HepG2 (cell line): Measurements from ENCODE around the gene CD36. TPM values are rescaled to one million over a fixed set of nuclear protein-coding genes. Genes with fewer than 3 reads are reported as not detected.

ENCODE experiments used
- JUN ChIP-seq: sonication (generic); formaldehyde crosslinking; IDR thresholded peaks from 2 replicates; pipeline ENCODE4 v1.4.0; 2020; ENCODE audit warnings: mild to moderate bottlenecking, missing genetic modification reagents
- KLF13 ChIP-seq: sonication (generic); formaldehyde crosslinking; IDR thresholded peaks from 2 replicates; pipeline ENCODE4 v1.4.0; 2020; ENCODE audit warnings: mild to moderate bottlenecking, missing genetic modification reagents
- MED8 ChIP-seq: sonication (generic); formaldehyde crosslinking; IDR thresholded peaks from 2 replicates; pipeline ENCODE4 v1.8.1; 2023; ENCODE audit warnings: mild to moderate bottlenecking, missing genetic modification reagents; ENCODE audit not compliant: insufficient replicate concordance
- NFATC3 ChIP-seq: sonication (generic); formaldehyde crosslinking; IDR thresholded peaks from 2 replicates; pipeline ENCODE4 v1.5.1; 2020; ENCODE audit warnings: mild to moderate bottlenecking, missing genetic modification reagents
- SKI ChIP-seq: fragments of 450-650 bp; IDR thresholded peaks from one replicate; pipeline ENCODE4 v1.6.1; 2018; ENCODE audit warnings: mild to moderate bottlenecking; ENCODE audit not compliant: partially characterized antibody
- ZNF101 ChIP-seq: sonication (generic); formaldehyde crosslinking; IDR thresholded peaks from 2 replicates; pipeline ENCODE4 v1.4.0; 2020; ENCODE audit warnings: mild to moderate bottlenecking, low read depth, missing genetic modification reagents, borderline replicate concordance
- polyA plus RNA-seq, 8 experiments: library from polyadenylated mRNA; depleted of rRNA in 3 of 8; stranded (reverse) in 7 of 8; unstranded in 1 of 8; fragments of >200 nt; fragmentation: Illumina TruSeq in 4 of 8; extraction: Trizol in 4 of 8; gene quantifications; 2 replicates each; pipeline versions ENCODE4 v1.2.1 to v1.2.3, GENCODE V29; 2011 to 2016; ENCODE audit warnings: low read depth in 4 of 8, missing spikeins in 1 of 8, mixed read lengths in 1 of 8; ENCODE audit not compliant: insufficient read depth in 1 of 8
- total RNA-seq, 5 experiments: library from RNA; depleted of rRNA; stranded (reverse); fragments of >200 nt; fragmentation: Illumina TruSeq; extraction: Trizol; gene quantifications; 2 replicates each; pipeline ENCODE4 v1.2.3, GENCODE V29; 2016; ENCODE audit warnings: low read depth in 1 of 5
- TF ChIP-seq, protein P1 (sequence below): sonication (generic); formaldehyde crosslinking; IDR thresholded peaks from 2 replicates; pipeline ENCODE4 v1.9.0; 2021; ENCODE audit warnings: missing genetic modification reagents, borderline replicate concordance
- TF ChIP-seq, protein P2 (sequence below): IDR thresholded peaks from 2 replicates; pipeline ENCODE4 v1.6.1; 2016; ENCODE audit warnings: low read depth, control low read depth
- TF ChIP-seq, protein P3 (sequence below): IDR thresholded peaks from 2 replicates; pipeline ENCODE4 v1.6.1; 2016; ENCODE audit warnings: mild to moderate bottlenecking
- TF ChIP-seq, protein P4 (sequence below): sonication (generic); formaldehyde crosslinking; IDR thresholded peaks from 2 replicates; pipeline ENCODE4 v1.4.0; 2020; ENCODE audit warnings: missing genetic modification reagents, borderline replicate concordance
- TF ChIP-seq, protein P5 (sequence below): sonication (generic); formaldehyde crosslinking; IDR thresholded peaks from 2 replicates; pipeline ENCODE4 v1.9.0; 2021; ENCODE audit warnings: missing genetic modification reagents, mild to moderate bottlenecking, borderline replicate concordance
- TF ChIP-seq, protein P6 (sequence below): sonication (generic); formaldehyde crosslinking; IDR thresholded peaks from 2 replicates; pipeline ENCODE4 v1.8.0; 2022; ENCODE audit warnings: mild to moderate bottlenecking, missing genetic modification reagents, borderline replicate concordance
- TF ChIP-seq, protein P7 (sequence below), 2 experiments: fragments of 450-650 bp in 1 of 2; sonication (generic) in 1 of 2; formaldehyde crosslinking; IDR thresholded peaks; 2 replicates each; pipeline versions ENCODE4 v1.5.0 to v1.8.0; 2020 to 2022; ENCODE audit warnings: mild to moderate bottlenecking in 1 of 2, missing genetic modification reagents in 1 of 2
- TF ChIP-seq, protein P8 (sequence below): sonication (generic); formaldehyde crosslinking; IDR thresholded peaks from 2 replicates; pipeline ENCODE4 v1.4.0; 2020; ENCODE audit warnings: missing genetic modification reagents

Gene CD36
- total and polyA plus RNA-seq, 2 of the 13 experiments (the other 11 are each of a cell fraction or from before 2014, with no cell fraction given) = 2.8 to 4.8 TPM

DNA sequence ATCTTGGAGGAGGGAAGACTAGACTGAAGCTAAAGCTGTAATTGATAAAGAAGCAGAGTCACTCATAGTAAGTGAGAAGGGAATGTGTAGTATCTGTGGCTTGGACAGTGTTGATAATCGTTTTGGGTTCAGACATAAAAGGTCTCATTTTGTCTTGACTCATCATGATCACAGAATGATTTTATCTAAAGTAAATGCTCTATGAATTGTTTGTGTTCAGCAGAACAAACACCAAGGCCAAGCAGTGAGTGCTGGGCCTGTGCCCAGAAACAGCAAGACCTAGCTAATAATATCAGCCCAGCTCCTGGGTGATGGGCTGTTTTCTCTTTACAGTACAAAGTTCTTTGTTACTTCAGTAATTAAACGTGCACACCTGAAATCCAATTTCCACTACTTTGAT lies 26.7 kb upstream of the CD36 start (continued):
- TF ChIP-seq, protein P1, sequence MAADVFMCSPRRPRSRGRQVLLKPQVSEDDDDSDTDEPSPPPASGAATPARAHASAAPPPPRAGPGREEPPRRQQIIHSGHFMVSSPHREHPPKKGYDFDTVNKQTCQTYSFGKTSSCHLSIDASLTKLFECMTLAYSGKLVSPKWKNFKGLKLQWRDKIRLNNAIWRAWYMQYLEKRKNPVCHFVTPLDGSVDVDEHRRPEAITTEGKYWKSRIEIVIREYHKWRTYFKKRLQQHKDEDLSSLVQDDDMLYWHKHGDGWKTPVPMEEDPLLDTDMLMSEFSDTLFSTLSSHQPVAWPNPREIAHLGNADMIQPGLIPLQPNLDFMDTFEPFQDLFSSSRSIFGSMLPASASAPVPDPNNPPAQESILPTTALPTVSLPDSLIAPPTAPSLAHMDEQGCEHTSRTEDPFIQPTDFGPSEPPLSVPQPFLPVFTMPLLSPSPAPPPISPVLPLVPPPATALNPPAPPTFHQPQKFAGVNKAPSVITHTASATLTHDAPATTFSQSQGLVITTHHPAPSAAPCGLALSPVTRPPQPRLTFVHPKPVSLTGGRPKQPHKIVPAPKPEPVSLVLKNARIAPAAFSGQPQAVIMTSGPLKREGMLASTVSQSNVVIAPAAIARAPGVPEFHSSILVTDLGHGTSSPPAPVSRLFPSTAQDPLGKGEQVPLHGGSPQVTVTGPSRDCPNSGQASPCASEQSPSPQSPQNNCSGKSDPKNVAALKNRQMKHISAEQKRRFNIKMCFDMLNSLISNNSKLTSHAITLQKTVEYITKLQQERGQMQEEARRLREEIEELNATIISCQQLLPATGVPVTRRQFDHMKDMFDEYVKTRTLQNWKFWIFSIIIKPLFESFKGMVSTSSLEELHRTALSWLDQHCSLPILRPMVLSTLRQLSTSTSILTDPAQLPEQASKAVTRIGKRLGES = no peak
- no peak for TF ChIP-seq MED8 (CRISPR knock-in tag)
- TF ChIP-seq, protein P2, sequence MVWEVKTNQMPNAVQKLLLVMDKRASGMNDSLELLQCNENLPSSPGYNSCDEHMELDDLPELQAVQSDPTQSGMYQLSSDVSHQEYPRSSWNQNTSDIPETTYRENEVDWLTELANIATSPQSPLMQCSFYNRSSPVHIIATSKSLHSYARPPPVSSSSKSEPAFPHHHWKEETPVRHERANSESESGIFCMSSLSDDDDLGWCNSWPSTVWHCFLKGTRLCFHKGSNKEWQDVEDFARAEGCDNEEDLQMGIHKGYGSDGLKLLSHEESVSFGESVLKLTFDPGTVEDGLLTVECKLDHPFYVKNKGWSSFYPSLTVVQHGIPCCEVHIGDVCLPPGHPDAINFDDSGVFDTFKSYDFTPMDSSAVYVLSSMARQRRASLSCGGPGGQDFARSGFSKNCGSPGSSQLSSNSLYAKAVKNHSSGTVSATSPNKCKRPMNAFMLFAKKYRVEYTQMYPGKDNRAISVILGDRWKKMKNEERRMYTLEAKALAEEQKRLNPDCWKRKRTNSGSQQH = no peak
- TF ChIP-seq, protein P3, sequence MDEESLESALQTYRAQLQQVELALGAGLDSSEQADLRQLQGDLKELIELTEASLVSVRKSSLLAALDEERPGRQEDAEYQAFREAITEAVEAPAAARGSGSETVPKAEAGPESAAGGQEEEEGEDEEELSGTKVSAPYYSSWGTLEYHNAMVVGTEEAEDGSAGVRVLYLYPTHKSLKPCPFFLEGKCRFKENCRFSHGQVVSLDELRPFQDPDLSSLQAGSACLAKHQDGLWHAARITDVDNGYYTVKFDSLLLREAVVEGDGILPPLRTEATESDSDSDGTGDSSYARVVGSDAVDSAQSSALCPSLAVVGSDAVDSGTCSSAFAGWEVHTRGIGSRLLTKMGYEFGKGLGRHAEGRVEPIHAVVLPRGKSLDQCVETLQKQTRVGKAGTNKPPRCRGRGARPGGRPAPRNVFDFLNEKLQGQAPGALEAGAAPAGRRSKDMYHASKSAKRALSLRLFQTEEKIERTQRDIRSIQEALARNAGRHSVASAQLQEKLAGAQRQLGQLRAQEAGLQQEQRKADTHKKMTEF (CRISPR knock-in tag) = peak; percentile 89
- TF ChIP-seq, protein P4, sequence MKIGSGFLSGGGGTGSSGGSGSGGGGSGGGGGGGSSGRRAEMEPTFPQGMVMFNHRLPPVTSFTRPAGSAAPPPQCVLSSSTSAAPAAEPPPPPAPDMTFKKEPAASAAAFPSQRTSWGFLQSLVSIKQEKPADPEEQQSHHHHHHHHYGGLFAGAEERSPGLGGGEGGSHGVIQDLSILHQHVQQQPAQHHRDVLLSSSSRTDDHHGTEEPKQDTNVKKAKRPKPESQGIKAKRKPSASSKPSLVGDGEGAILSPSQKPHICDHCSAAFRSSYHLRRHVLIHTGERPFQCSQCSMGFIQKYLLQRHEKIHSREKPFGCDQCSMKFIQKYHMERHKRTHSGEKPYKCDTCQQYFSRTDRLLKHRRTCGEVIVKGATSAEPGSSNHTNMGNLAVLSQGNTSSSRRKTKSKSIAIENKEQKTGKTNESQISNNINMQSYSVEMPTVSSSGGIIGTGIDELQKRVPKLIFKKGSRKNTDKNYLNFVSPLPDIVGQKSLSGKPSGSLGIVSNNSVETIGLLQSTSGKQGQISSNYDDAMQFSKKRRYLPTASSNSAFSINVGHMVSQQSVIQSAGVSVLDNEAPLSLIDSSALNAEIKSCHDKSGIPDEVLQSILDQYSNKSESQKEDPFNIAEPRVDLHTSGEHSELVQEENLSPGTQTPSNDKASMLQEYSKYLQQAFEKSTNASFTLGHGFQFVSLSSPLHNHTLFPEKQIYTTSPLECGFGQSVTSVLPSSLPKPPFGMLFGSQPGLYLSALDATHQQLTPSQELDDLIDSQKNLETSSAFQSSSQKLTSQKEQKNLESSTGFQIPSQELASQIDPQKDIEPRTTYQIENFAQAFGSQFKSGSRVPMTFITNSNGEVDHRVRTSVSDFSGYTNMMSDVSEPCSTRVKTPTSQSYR (CRISPR knock-in tag) = peak; percentile 18; the same call in 1 of the 2 replicates
- peak; percentile 48; the same call in 1 of the 2 replicates for TF ChIP-seq JUN (CRISPR knock-in tag)
- no peak for TF ChIP-seq ZNF101 (CRISPR knock-in tag)
- TF ChIP-seq, protein P5, sequence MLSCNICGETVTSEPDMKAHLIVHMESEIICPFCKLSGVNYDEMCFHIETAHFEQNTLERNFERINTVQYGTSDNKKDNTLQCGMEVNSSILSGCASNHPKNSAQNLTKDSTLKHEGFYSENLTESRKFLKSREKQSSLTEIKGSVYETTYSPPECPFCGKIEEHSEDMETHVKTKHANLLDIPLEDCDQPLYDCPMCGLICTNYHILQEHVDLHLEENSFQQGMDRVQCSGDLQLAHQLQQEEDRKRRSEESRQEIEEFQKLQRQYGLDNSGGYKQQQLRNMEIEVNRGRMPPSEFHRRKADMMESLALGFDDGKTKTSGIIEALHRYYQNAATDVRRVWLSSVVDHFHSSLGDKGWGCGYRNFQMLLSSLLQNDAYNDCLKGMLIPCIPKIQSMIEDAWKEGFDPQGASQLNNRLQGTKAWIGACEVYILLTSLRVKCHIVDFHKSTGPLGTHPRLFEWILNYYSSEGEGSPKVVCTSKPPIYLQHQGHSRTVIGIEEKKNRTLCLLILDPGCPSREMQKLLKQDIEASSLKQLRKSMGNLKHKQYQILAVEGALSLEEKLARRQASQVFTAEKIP = no peak
- TF ChIP-seq, protein P6, sequence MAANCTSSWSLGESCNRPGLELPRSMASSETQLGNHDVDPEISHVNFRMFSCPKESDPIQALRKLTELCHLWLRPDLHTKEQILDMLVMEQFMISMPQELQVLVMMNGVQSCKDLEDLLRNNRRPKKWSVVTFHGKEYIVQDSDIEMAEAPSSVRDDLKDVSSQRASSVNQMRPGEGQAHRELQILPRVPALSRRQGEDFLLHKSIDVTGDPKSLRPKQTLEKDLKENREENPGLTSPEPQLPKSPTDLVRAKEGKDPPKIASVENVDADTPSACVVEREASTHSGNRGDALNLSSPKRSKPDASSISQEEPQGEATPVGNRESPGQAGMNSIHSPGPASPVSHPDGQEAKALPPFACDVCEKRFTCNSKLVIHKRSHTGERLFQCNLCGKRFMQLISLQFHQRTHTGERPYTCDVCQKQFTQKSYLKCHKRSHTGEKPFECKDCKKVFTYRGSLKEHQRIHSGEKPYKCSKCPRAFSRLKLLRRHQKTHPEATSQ (CRISPR knock-in tag) = no peak
- no peak for TF ChIP-seq KLF13 (CRISPR knock-in tag)
- TF ChIP-seq, protein P7, sequence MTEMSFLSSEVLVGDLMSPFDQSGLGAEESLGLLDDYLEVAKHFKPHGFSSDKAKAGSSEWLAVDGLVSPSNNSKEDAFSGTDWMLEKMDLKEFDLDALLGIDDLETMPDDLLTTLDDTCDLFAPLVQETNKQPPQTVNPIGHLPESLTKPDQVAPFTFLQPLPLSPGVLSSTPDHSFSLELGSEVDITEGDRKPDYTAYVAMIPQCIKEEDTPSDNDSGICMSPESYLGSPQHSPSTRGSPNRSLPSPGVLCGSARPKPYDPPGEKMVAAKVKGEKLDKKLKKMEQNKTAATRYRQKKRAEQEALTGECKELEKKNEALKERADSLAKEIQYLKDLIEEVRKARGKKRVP (CRISPR knock-in tag; IDR thresholded peaks at IDR 0.05) = no peak
- no peak for TF ChIP-seq NFATC3 (CRISPR knock-in tag)
- peak; percentile 12 for TF ChIP-seq SKI
- TF ChIP-seq, protein P8, sequence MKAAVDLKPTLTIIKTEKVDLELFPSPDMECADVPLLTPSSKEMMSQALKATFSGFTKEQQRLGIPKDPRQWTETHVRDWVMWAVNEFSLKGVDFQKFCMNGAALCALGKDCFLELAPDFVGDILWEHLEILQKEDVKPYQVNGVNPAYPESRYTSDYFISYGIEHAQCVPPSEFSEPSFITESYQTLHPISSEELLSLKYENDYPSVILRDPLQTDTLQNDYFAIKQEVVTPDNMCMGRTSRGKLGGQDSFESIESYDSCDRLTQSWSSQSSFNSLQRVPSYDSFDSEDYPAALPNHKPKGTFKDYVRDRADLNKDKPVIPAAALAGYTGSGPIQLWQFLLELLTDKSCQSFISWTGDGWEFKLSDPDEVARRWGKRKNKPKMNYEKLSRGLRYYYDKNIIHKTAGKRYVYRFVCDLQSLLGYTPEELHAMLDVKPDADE (CRISPR knock-in tag) = no peak
